ENCODE data around the gene HCN4. TPM values are rescaled to one million over a fixed set of nuclear protein-coding genes. Genes with fewer than 3 reads are reported as not detected.
A peak's percentile ranks its signal among the peaks of the same experiment; 100 is the strongest.
"Not testable (repeated sequence)": the region's sequence is repeated elsewhere in the genome, so short reads cannot be mapped to it uniquely, and the experiment has no call there.

HCN4 gene
- total RNA-seq, result 21.1 TPM
- long read RNA-seq, partial matches to known transcripts, result 0 of 8 reads
- long read RNA-seq, other reads (novel, unspliced or antisense), result 8 of 8 reads

DNA sequence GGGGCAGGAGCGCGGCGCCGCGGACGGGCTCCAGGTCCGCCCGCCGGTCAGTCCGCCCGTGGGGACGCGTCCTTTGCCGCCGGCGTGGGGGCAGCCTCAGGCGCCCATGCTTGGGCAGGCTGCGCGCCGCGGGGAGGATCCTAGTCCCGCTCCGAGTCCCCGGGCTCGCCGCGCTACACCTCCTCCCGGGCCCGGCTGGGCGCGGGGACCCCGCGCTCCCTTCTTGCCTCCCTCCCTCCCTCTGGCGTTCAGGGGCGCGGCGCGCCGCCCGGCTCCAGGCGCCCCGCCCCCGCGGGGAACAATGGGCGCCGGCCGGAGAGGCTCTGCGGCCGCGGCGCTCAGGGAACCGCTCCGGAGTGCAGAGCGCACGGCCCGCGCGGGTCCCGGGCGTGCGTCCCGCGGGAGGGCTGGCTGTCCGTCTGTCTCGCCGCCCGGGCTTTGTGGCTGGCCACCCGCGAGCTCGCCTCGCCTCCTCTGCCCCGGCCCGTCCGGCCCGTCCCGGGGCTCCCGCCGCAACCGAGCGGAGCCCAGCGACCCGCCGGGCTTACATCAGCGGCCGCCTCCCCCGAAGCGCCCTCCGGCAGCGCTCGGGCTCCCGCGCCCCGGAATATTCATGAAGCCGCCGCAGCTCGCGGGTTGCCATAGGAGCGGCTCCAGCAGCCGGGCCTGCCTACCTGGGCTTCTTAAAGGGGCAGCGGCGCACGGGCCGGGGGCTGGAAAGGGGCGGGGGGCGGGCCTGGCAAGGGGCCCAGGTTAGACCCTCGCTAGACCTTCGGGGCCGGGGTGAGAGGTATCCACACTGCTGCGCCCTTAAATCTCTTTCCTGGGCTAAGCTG lies at the start of gene HCN4:
HCN4 (minus strand) TSS at position 658 of the 836 bp plus-strand sequence. CDS start 688 bp downstream, outside the sequence.
- ATAC-seq (peak; percentile 78), DNase-seq (peak; percentile 80)
- intact Hi-C loops (cut with micrococcal nuclease), result no loop called here

DNA sequence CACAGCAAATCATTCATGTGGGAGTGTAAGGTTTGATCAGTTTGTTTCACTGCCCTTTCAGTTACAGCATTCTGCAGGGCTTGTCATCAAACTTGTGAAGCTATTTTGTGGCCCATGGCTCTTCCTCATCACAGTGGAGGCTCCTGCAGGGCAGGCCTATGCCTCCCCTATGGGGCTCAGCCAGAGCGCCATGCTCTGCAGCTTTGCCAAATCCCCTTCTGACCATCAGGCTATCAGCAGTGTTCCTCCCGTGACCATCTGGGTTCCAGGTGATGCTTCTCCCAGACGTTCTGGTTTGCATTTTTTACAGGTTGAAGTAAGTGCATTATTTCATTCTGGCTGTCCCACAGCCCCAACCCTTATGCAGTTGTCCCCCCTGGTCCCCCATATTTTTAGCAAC lies 46.1 kb upstream of the HCN4 start:
- intact Hi-C loops (cut with micrococcal nuclease), result no loop called here
- DNase-seq, result no peak
- ATAC-seq, result no peak

DNA sequence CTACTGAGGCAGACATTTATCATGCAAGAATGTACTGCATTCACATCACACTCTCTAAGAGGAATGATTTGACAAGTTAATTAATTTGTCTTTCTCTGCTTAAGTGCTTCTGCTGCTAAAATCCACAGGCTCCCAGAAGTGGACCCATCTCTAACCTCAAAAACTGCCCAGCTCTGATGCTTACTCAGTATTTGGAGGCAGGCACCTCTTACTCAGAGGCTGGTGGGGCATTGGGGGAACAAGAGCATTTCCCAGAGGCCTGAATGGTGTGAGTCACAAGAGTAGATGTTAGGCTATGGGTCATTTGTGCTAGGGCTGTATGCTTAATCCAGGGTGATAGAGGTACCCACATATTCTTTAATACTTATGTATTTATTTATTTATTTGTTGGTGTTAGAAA lies 34.4 kb upstream of the HCN4 start:
- ATAC-seq (no peak), DNase-seq (no peak)
- intact Hi-C loops (cut with micrococcal nuclease), result no loop called here

DNA sequence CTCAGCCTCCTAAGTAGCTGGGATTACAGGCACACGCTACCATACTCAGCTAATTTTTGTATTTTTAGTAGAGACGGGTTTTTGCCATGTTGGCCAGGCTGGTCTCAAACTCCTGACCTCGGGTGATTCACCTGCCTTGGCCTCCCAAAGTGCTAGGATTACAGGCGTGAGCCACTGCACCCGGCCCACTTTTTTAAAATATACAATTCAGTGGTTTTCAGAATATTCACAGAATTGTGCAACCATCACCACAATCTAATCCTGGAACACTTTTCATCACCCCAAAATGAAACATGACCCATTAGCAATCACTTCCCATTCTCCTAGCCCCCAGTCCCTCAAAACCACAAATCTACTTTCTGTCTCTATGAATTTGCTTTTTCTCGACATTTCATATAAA lies 31.5 kb upstream of the HCN4 start:
- intact Hi-C loops (cut with micrococcal nuclease); ATAC-seq; DNase-seq: not testable (repeated sequence)

DNA sequence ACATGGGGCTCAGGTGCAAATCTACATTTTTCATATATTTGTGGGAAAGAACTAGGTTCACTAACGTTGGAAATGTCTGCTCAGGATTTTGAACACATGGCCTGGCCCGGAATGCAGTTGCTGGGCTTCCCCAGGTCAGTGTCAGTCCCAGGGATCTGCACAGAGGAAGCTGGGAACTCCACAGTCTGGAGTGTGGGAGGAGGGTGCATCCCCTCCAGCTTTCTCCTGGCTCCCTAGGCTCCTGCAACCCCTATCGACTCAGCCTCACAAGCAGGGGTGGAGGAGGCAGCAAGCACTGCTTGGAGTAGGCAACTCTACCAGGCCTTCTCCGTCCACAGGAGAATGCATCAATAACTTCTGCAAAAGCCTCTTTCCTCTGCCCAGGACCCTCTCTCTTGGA lies 30.1 kb upstream of the HCN4 start:
- no peak for DNase-seq
- intact Hi-C loops (cut with micrococcal nuclease), result no loop called here

DNA sequence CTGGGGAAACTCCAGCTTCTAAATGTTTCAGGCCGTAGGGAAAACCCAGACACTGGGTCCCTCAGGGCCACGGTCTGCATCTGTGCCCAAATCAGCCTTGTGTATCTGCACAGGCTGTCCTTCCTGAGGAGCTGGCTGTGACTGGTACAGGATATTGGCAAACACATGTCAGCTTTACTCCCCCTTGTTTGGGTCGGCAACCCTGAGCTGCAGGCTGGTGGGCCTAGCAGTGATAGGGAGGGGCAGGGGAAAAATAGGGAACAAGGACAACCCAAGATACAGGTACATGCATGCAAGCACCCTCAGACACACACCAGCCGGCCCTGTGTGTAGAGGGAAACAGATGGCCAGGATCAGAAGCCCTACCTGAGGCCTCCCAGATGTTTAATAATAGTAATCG lies 28.7 kb upstream of the HCN4 start:
- intact Hi-C loops (cut with micrococcal nuclease), result no loop called here
- DNase-seq (no peak), ATAC-seq (no peak)

More for the DNA sequence above, 30.1 kb upstream of the HCN4 start:
- no peak for ATAC-seq

DNA sequence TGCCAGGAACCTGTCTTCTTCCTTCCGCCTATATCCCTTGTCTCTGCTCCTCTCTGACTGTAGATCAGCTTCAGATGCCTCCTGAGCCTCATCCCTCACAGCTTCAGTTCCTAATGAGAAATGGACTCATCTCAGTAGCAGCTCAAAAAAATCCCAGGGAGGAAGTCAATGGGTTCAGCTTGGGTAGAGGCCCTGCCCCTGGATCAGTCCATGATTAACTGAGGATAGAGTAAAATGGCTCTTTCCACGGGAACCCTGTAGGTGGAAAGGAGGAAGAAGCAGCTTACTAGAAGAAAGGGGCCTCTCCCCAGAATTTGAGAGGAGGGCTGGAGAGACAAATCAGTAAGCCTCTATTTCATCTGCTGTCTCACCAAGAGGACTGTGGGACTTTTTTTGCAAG lies 26.9 kb upstream of the HCN4 start:
- no peak for DNase-seq
- intact Hi-C loops (cut with micrococcal nuclease), result no loop called here
- ATAC-seq, result no peak

DNA sequence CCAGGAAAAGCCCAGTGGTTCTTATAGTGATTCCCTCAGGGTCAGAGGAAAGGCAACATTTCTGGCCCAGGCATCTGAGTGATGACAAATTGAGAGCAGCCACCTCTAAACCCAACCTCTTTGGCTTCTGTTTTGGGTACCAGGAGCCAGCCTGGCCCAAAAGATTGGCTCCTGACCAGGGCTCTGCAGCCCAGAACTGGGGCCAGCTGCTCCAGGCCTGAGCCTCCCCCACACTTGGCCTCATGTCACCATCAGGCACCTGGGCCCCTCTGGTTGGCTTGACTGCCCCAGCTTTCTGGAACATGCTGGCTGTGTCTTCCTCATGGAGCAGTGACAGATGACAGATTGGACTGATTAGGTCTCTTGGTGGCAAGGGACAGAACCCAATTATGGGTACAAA lies 26.0 kb upstream of the HCN4 start:
- ATAC-seq, result peak; percentile 95
- intact Hi-C loops (cut with micrococcal nuclease), result no loop called here
- peak; percentile 82 for DNase-seq

DNA sequence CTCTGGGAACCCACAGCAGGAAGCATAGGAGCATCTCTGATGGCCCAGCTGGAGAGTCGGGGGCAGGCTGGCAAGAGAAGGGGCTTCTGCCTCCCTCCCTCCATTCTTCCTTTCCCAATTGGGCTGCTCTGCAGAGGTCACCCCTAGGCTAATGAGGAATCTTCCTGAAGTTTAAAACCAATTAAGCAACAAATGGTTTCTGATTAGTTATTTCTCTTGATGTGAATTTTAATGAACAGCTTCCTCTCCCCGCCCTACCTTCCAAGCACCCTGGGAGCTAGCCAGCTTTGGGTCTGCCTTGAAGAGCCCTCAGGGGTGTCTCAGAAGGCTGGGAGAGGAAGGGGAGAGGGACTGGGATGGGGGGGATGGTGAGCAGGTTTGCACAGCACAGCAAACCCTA lies 24.6 kb upstream of the HCN4 start:
- ATAC-seq (no peak), DNase-seq (no peak)
- intact Hi-C loops (cut with micrococcal nuclease), result no loop called here

DNA sequence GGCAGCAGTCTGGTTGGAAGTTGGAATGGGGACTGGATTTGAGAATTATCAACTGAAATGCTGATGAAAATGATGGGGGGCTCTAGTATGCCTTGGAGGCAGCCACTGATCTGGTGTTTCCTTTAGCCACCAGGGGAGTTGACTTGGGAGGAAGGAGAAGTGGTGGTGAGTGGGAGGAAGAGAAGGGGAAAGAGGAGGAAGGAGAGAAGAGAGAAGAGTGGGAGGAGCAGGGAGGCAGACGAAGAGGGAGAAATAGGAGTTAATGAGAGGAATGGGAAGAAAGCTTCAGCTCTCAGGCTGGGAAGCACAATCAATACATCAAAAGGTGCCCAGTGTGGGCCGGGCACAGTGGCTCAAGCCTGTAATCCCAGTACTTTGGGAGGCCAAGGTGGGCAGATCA lies 23.3 kb upstream of the HCN4 start:
- intact Hi-C loops (cut with micrococcal nuclease), result no loop called here
- ATAC-seq (no peak), DNase-seq (no peak)

DNA sequence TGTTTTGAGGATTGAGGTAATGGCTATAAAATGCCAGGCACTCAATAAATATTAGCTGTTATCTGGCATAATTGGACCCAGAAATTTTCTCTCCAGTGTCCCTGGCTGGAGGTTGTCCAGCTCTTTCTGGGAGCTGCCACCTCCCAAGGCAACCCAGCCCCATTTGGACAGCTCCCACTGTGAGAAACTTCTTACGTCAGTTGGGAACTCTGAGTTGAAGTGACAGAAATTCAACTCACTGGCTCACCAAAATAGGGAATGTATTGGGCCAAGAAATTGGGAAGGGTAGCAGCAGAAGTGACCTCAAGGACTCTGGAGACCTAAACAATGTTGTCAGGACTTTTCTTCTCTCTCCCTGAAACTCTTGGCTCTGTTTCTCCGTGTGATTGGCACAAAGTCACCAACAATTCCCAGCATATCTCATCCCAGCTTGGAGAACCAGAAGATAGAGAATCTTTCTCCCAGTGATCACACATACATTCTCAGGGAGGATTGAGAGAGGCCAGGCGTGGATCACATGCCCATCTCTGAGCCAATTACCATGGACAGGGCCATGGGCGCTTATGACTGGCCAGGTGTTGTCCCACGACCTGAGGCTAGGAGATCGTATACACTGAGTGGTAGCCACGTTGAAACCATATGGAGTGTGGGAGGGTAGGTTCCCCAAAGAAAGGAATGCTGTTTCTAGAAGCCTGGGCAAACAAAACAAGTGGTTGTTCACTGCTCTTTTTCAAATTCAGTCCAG lies 22.5 kb upstream of the HCN4 start:
- ATAC-seq (no peak), DNase-seq (no peak)
- intact Hi-C loops (cut with micrococcal nuclease), result no loop called here

DNA sequence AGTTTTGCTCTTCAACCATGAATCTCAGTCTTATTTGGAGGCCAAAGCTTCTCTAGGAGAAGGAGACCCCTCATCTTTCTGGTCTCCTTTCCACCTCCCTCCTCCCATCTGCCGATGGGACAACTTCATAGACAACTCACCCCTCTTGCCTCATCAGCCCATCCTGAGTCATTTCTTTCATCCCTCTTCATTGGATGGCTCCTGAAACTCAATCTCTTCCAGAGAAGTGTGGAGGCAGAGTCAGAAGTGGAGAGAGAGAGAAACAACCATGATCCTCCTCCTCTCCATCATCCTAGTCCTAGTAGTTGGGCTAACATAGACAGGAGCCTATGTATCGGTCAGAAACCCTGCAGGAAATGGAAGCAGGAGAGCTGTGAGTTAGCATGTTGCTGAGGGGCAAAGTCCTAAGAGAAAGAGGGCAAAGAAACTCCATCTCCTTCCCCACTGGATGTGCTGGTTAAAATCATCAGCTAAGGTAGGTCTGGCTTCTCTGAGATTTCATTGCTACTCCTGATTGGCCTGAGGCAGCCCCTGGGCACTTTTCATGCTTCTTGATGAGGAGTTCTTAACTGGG lies 21.3 kb upstream of the HCN4 start:
- intact Hi-C loops (cut with micrococcal nuclease), result no loop called here
- DNase-seq, result no peak
- no peak for ATAC-seq

DNA sequence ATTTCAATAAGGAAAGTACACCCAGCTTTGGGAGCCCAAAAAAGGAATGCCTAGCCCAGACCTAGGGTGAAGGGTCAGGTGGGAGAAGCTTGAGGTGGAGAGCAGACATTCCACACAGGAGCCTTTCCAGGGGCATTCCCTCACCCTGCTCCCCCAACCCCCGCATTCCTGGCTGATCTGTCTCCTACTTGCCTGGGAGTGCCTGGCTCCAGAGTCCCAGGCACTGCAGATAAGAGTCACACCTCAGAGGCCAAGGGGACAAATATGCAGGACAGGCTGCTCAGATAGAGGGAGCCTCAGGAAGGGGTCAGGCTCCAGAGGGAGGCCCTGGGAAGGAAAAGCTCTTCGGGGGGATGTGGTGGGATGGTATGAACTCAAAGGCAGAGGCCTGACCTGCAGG lies 20.8 kb upstream of the HCN4 start:
- no peak for DNase-seq
- intact Hi-C loops (cut with micrococcal nuclease), result no loop called here
- ATAC-seq, result peak; percentile 69

DNA sequence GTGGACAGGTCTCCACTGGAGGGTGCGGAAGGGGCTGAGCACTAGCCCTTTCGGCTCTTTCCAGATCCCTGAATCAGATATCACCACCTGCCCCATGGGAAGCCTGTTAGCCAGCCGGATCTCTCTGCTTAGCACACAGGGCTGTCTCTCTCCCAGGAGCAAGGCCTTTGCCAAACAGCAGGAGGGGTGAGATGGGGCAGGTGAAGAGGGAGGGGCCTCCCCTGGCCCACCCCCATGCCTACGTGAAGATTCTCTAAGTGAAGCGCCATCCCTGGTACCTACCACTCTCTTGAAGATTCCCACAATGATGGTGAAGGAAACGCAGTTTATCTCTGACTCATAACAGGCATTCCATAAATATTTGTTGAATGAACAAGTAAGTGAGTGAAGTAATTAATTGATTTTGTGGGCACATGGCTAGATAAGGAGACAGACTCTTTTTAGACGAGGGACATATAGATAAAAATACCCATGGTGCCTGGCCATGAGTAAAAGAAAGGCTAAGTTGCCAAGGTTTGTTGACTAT lies 19.6 kb upstream of the HCN4 start:
- ATAC-seq (peak; percentile 69), DNase-seq (peak; percentile 41)
- intact Hi-C loops (cut with micrococcal nuclease), result no loop called here

DNA sequence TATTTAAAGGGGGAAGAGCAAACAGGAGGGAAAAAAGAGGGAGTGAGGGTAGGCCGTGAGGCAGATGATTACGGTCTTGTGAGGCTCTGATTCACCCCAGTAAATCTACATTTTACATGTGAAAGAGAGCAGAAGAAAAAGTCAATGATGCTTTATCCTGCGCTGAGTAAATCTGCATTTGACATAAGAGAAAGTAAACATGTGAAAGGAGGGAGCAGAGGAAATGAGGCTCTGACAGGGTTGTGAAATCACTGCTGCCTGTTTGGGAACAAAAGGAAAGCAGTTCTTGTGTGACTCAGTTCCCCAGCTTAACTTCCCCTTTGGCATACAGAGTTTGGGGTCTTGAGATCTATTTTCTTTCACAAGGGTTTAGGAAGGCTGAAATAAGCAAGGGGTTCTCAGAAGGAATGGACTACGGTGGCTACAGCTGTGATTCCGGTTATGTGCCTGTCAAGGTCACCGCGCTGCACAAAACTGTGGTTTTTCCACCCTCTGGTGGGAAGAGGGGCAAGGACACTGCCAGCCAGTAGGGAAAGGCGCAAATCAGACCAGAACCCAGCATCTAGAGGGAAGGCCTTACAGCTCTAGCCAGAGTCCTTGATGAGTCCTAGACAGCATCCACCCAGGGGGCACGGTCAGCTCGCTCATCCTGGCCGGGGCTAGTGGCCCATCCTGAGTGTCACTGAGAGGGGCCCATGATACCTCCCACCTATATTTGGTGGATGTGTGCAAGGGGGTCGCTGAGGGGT lies 18.9 kb upstream of the HCN4 start:
- ATAC-seq (peak; percentile 9), DNase-seq (no peak)
- intact Hi-C loops (cut with micrococcal nuclease), result no loop called here

DNA sequence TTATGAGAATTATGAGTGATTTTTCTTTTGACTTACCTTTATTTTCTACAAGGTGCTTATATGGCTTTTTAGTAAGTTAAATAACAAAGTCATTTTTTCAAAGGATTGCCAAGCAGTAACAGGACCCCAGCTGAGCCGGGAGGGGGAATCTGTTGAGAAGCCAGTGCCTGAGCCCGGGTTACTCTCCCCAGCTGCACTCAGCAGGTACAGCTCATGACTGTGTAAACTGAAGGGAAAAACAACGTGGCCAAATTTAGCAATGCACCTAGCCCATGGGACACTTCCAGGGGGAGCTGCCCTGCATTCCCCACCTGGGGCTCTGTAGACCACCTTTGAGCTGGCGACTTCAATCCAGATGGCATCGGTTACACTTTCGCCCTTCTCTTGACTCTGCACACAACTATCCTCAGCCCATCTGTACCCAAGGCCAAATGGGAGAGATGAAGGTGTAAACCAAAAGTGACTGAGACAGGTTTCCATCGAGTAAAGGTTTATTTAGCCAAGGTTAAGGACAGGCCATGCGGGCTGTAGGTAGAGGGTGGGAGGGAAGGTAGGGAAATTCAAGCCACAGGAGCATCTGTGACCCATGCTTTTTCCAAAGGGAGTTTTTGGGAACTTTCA lies 18.2 kb upstream of the HCN4 start:
- ATAC-seq, result no peak
- intact Hi-C loops (cut with micrococcal nuclease), result no loop called here
- DNase-seq, result no peak

DNA sequence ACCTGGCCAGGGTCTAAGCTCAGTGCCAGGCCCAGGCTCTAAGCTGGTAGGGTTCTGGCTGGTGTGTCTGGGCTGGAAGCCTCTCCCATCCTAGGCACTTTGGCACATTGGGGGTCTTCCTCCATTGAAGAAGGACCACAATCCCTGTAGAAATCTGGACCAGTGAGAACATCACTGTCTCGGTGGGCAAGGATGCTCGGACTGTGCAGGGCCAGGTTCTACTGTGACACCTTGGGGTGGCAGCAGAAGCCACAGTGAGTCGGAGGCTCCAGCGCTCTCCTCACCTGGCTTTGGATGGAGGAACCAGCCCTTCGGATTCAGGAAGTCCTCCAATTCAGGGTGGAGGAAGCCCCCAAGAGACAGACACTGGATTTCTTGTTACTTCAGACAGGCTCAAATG lies 17.5 kb upstream of the HCN4 start:
- DNase-seq (no peak), ATAC-seq (no peak)
- intact Hi-C loops (cut with micrococcal nuclease), result no loop called here

DNA sequence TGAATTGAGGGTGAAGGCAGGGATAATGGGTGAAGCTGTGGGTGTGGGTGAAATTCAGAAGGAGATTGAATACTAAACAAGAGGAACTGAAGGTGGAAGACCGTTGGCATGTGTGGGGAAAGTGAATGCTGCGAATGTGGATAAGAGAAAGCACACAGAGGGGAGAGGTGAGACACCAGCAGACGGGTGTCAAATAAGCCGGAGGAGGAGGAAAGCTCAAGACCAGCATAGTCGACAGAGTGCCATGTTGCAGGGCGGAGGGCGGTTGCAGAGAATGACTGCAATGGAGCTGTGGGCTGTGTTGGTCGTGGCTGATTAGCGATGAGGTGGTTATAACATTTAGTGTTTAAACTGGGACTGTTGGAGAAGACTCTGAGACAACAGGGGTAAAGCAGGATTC lies 16.4 kb upstream of the HCN4 start:
- DNase-seq (no peak), ATAC-seq (no peak)
- intact Hi-C loops (cut with micrococcal nuclease), result no loop called here

Measured in left ventricle myocardium superior (tissue), 1 donor.